Mesothelial cell of epicardium (in vitro differentiated cells): Measurements from ENCODE around the gene P2RX6. TPM values are rescaled to one million over a fixed set of nuclear protein-coding genes. Genes with fewer than 3 reads are reported as not detected.

ENCODE experiments used
- DNase-seq, 2 experiments: peaks; one replicate each; pipeline ENCODE4 v3.0.0; 2021; ENCODE audit warnings: low spot score in 2 of 2; ENCODE audit not compliant: unreplicated experiment in 2 of 2
- H3K27ac Mint-ChIP-seq: 2 replicates; pipeline ENCODE4 v1.8.0; 2021; ENCODE audit warnings: mixed read lengths
- H3K27me3 Mint-ChIP-seq: 2 replicates; pipeline ENCODE4 v1.8.0; 2021; ENCODE audit warnings: low read depth, mixed read lengths
- H3K36me3 Mint-ChIP-seq: 2 replicates; pipeline ENCODE4 v1.8.0; 2021; ENCODE audit warnings: mixed read lengths
- H3K4me1 Mint-ChIP-seq: 2 replicates; pipeline ENCODE4 v1.8.0; 2021; ENCODE audit warnings: mixed read lengths
- H3K4me3 Mint-ChIP-seq: 2 replicates; pipeline ENCODE4 v1.8.0; 2021; ENCODE audit warnings: mild to moderate bottlenecking, moderate library complexity, mixed read lengths
- H3K9me3 Mint-ChIP-seq: 2 replicates; pipeline ENCODE4 v1.8.0; 2021; ENCODE audit warnings: mixed read lengths
- total RNA-seq: library from RNA; stranded (reverse); gene quantifications from 3 replicates; pipeline ENCODE4 v1.2.1, GENCODE V29; 2021
- TF ChIP-seq, protein P1 (sequence below): fragments of 200-600 bp; sonication (generic); IDR thresholded peaks from one replicate; pipeline ENCODE4 v1.5.0; 2021; ENCODE audit warnings: antibody characterized with exemption; ENCODE audit not compliant: unreplicated experiment

P2RX6 gene
- total RNA-seq, 1 donor from 2014 or later = 0.72 TPM

DNA sequence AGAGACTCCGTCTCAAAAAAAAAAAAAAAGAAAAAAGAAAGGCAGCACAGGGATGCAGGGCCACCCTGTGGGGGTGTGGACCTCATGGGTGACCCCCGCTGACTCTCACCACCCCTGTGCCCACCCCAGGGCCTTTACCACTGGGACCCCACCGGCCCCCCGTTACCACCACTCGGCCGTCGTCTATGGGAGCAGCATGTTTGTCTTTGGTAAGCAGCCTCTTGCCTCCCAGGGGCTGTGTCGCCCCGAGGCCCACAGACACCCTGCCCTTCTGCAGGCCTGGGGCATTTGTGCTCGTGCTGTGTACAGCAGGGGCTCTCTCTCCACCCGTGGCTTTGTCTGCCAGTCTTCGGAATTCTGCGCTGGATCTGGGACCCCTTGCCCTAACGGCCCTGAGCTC, 27.6 kb upstream of the P2RX6 start:
- no peak overlapping the region for H3K4me3 Mint-ChIP-seq
- peaks cover 18% of the 10 kb centered on the region for H3K36me3 Mint-ChIP-seq
- DNase-seq = no peak

GRCh38 chr22:20988573-20989322, 26.2 kb upstream of the P2RX6 start:
- peaks cover 18% of the 10 kb centered on the region for H3K36me3 Mint-ChIP-seq
- TF ChIP-seq, protein P1, sequence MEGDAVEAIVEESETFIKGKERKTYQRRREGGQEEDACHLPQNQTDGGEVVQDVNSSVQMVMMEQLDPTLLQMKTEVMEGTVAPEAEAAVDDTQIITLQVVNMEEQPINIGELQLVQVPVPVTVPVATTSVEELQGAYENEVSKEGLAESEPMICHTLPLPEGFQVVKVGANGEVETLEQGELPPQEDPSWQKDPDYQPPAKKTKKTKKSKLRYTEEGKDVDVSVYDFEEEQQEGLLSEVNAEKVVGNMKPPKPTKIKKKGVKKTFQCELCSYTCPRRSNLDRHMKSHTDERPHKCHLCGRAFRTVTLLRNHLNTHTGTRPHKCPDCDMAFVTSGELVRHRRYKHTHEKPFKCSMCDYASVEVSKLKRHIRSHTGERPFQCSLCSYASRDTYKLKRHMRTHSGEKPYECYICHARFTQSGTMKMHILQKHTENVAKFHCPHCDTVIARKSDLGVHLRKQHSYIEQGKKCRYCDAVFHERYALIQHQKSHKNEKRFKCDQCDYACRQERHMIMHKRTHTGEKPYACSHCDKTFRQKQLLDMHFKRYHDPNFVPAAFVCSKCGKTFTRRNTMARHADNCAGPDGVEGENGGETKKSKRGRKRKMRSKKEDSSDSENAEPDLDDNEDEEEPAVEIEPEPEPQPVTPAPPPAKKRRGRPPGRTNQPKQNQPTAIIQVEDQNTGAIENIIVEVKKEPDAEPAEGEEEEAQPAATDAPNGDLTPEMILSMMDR = no peak
- no peaks in the 10 kb centered on the region for H3K9me3 Mint-ChIP-seq
- H3K4me1 Mint-ChIP-seq = peaks cover 2% of the 10 kb centered on the region
- H3K27ac Mint-ChIP-seq = no peak overlapping the region
- H3K4me3 Mint-ChIP-seq = no peak overlapping the region
- no peak for DNase-seq
- no peaks in the 10 kb centered on the region for H3K27me3 Mint-ChIP-seq

More for the DNA sequence above, 27.6 kb upstream of the P2RX6 start:
- Mint-ChIP-seq H3K9me3 (no peaks in the 10 kb centered on the region), H3K4me1 (peaks cover 10% of the 10 kb centered on the region), H3K27ac (no peak overlapping the region), H3K27me3 (no peaks in the 10 kb centered on the region)
- TF ChIP-seq, protein P1 = no peak

GRCh38 chr22:20989323-20990138, 25.4 kb upstream of the P2RX6 start:
- peaks cover 18% of the 10 kb centered on the region for H3K36me3 Mint-ChIP-seq

DNA sequence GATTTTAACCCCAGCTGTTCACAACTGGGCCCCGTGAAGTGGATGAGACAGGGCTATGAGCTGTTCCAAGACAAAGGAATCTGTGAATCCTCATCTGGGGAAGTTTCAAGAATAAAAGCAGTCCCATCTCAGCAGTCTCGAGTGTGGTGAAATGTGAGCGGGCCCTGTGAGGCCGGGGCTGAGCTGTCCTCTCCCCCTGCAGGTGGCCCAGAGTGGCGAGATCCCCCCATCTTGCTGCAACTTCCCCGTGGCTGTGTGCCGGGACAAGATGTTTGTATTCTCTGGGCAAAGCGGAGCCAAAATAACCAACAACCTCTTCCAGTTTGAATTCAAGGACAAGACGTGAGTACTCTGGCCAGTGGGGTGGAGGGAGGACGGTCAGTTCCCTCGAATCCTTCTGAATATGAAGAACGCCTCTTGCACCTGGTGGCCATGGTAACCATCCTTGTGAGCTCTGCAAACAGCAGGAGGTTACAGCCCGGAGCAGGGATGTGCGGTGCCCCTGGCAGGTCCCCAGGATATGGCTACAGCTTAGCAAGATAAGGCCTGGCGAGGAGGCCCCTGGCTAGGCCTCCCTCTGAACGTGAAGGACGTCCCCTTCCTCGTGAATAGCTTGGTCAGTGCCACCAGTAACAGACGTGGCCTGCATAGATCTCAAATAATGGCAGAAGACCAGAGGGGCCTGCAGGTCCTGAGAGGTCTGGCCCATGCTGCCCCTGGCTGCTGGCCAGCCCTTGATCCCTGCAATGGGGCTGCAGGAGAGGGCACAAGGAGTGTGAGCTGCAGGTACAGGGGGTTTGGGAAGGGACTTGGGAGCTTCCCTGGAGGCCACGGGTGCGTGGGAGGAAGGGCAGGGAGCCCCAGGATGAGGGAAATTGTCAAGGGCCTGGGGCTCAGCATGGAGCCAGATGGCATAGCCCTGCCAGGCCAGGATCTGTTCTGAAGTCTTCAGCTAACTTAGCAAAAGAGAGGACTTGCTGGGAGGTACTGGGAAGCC, 24.5 kb upstream of the P2RX6 start:
- TF ChIP-seq, protein P1 = no peak
- peaks cover 21% of the 10 kb centered on the region for H3K36me3 Mint-ChIP-seq

More at GRCh38 chr22:20989323-20990138, 25.4 kb upstream of the P2RX6 start:
- no peak for DNase-seq
- Mint-ChIP-seq H3K4me3 (no peak overlapping the region), H3K27me3 (no peaks in the 10 kb centered on the region), H3K4me1 (no peaks in the 10 kb centered on the region), H3K9me3 (no peaks in the 10 kb centered on the region), H3K27ac (no peak overlapping the region)
- TF ChIP-seq, protein P1 = no peak

More for the DNA sequence above, 24.5 kb upstream of the P2RX6 start:
- H3K4me1 Mint-ChIP-seq = no peaks in the 10 kb centered on the region
- no peaks in the 10 kb centered on the region for H3K27me3 Mint-ChIP-seq
- no peak overlapping the region for H3K27ac Mint-ChIP-seq
- no peak overlapping the region for H3K4me3 Mint-ChIP-seq
- DNase-seq = no peak
- H3K9me3 Mint-ChIP-seq = no peaks in the 10 kb centered on the region
